Loucy (cell line): ENCODE data around the gene B3GALT5.

Source experiments
- H2AFZ ChIP-seq: fragments of 200-600 bp; sonication (generic); 2 replicates; pipeline ENCODE4 v1.6.0; 2016; ENCODE audit warnings: antibody characterized with exemption, mild to moderate bottlenecking, low read length, moderate library complexity
- H3F3A ChIP-seq: fragments of 200-600 bp; 2 replicates; pipeline ENCODE4 v1.6.0; 2016; ENCODE audit warnings: antibody characterized with exemption, low read depth, mild to moderate bottlenecking
- H3K27me3 ChIP-seq: fragments of 200-600 bp; sonication (generic); 2 replicates; pipeline ENCODE4 v1.6.1; 2014; ENCODE audit warnings: low read length, mild to moderate bottlenecking; ENCODE audit not compliant: insufficient read depth, poor library complexity, severe bottlenecking
- H3K36me3 ChIP-seq: fragments of 200-600 bp; sonication (generic); 2 replicates; pipeline ENCODE4 v1.6.1; 2016; ENCODE audit warnings: low read length; ENCODE audit not compliant: insufficient read depth
- H3K4me1 ChIP-seq: fragments of 200-600 bp; sonication (generic); 2 replicates; pipeline ENCODE4 v1.5.1; 2014; ENCODE audit warnings: low read length, mild to moderate bottlenecking; ENCODE audit not compliant: insufficient read depth, poor library complexity, severe bottlenecking
- H3K4me2 ChIP-seq: fragments of 200-600 bp; sonication (generic); 2 replicates; pipeline ENCODE4 v1.6.0; 2014; ENCODE audit warnings: antibody characterized with exemption, low read length, low read depth, mild to moderate bottlenecking; ENCODE audit not compliant: poor library complexity, severe bottlenecking
- H3K4me3 ChIP-seq: fragments of 200-600 bp; sonication (generic); 2 replicates; pipeline ENCODE4 v1.5.1; 2014; ENCODE audit warnings: low read length, mild to moderate bottlenecking, mixed read lengths; ENCODE audit not compliant: poor library complexity, severe bottlenecking
- H3K79me2 ChIP-seq: fragments of 200-600 bp; sonication (generic); 2 replicates; pipeline ENCODE4 v1.6.1; 2014; ENCODE audit warnings: low read length; ENCODE audit not compliant: insufficient read depth
- H3K9ac ChIP-seq: fragments of 200-600 bp; sonication (generic); 2 replicates; pipeline ENCODE4 v1.6.0; 2014; ENCODE audit warnings: mild to moderate bottlenecking, low read depth, low read length, moderate library complexity; ENCODE audit not compliant: poor library complexity, severe bottlenecking
- H3K9me2 ChIP-seq: fragments of 200-600 bp; sonication (generic); replicated peaks from 2 replicates; pipeline ENCODE4 v1.6.1; 2016; ENCODE audit warnings: low read depth, low read length, mixed read lengths
- H3K9me3 ChIP-seq: fragments of 200-600 bp; sonication (generic); 2 replicates; pipeline ENCODE4 v1.6.1; 2014; ENCODE audit warnings: mild to moderate bottlenecking, antibody characterized with exemption, low read length, low read depth; ENCODE audit not compliant: insufficient read depth
- H4K20me1 ChIP-seq: fragments of 200-600 bp; sonication (generic); 2 replicates; pipeline ENCODE4 v1.6.0; 2014; ENCODE audit warnings: antibody characterized with exemption, low read length, mild to moderate bottlenecking; ENCODE audit not compliant: insufficient read depth, poor library complexity, severe bottlenecking
- CTCF ChIP-seq: fragments of 200-600 bp; sonication (generic); conservative IDR thresholded peaks from 2 replicates; pipeline ENCODE4 v1.5.1; 2014; ENCODE audit warnings: mild to moderate bottlenecking, antibody characterized with exemption, low read length
- EZH2phosphoT487 ChIP-seq: fragments of 200-600 bp; IDR thresholded peaks from 2 replicates; pipeline ENCODE4 v1.6.1; 2018; ENCODE audit warnings: antibody characterized with exemption, mild to moderate bottlenecking, moderate library complexity, borderline replicate concordance

B3GALT5 gene

GRCh38 chr21:39681845-39682244, 69.1 kb downstream of the B3GALT5 start:
- H3K4me2 ChIP-seq = no peak overlapping the region
- no peak for TF ChIP-seq EZH2phosphoT487
- no peak for TF ChIP-seq CTCF
- H3K9me3 ChIP-seq = no peaks in the 10 kb centered on the region
- H3K79me2 ChIP-seq = no peaks in the 10 kb centered on the region
- no peaks in the 10 kb centered on the region for H4K20me1 ChIP-seq
- no peak overlapping the region for H3K4me3 ChIP-seq
- no peaks in the 10 kb centered on the region for H3F3A ChIP-seq
- H3K36me3 ChIP-seq = no peaks in the 10 kb centered on the region
- H3K9ac ChIP-seq = no peak overlapping the region
- no peaks in the 10 kb centered on the region for H3K27me3 ChIP-seq
- no peak overlapping the region for H2AFZ ChIP-seq
- H3K4me1 ChIP-seq = no peaks in the 10 kb centered on the region
- no peaks in the 10 kb centered on the region for H3K9me2 ChIP-seq

- no peak overlapping the region for H2AFZ ChIP-seq
- H3K9me3 ChIP-seq = no peaks in the 10 kb centered on the region
- H3F3A ChIP-seq = no peaks in the 10 kb centered on the region
- no peak overlapping the region for H3K9ac ChIP-seq
- no peaks in the 10 kb centered on the region for H3K36me3 ChIP-seq
- no peaks in the 10 kb centered on the region for H3K9me2 ChIP-seq
- TF ChIP-seq CTCF (no peak), EZH2phosphoT487 (no peak)
- H4K20me1 ChIP-seq = no peaks in the 10 kb centered on the region
- no peak overlapping the region for H3K4me3 ChIP-seq
- H3K79me2 ChIP-seq = no peaks in the 10 kb centered on the region
- H3K4me2 ChIP-seq = no peak overlapping the region
- no peaks in the 10 kb centered on the region for H3K4me1 ChIP-seq
- H3K27me3 ChIP-seq = no peaks in the 10 kb centered on the region
Observed at GRCh38 chr21:39685236-39685635, 72.5 kb downstream of the B3GALT5 start.

- Histone ChIP-seq H3F3A (no peaks in the 10 kb centered on the region), H3K4me1 (no peaks in the 10 kb centered on the region), H3K4me2 (no peak overlapping the region), H3K4me3 (no peak overlapping the region), H3K27me3 (no peaks in the 10 kb centered on the region), H3K36me3 (no peaks in the 10 kb centered on the region), H3K9me2 (no peaks in the 10 kb centered on the region), H3K79me2 (no peaks in the 10 kb centered on the region), H2AFZ (no peak overlapping the region), H3K9me3 (no peaks in the 10 kb centered on the region), H3K9ac (no peak overlapping the region), H4K20me1 (no peaks in the 10 kb centered on the region)
- TF ChIP-seq EZH2phosphoT487 = no peak
- no peak for TF ChIP-seq CTCF
Observed at GRCh38 chr21:39685991-39686390, 73.3 kb downstream of the B3GALT5 start.
